GM19468 (cell line): ENCODE results near the gene B4GALNT4.
"Not testable (repeated sequence)": the region's sequence is repeated elsewhere in the genome, so short reads cannot be mapped to it uniquely, and the experiment has no call there.

Source experiments
- ATAC-seq: cut with Tn5 transposase; IDR thresholded peaks from one replicate; pipeline ENCODE4 v1.9.1; 2021; ENCODE audit warnings: mild to moderate bottlenecking, moderate library complexity, moderate number of reproducible peaks; ENCODE audit not compliant: unreplicated experiment; ENCODE audit errors: extremely low read depth

B4GALNT4 gene

DNA sequence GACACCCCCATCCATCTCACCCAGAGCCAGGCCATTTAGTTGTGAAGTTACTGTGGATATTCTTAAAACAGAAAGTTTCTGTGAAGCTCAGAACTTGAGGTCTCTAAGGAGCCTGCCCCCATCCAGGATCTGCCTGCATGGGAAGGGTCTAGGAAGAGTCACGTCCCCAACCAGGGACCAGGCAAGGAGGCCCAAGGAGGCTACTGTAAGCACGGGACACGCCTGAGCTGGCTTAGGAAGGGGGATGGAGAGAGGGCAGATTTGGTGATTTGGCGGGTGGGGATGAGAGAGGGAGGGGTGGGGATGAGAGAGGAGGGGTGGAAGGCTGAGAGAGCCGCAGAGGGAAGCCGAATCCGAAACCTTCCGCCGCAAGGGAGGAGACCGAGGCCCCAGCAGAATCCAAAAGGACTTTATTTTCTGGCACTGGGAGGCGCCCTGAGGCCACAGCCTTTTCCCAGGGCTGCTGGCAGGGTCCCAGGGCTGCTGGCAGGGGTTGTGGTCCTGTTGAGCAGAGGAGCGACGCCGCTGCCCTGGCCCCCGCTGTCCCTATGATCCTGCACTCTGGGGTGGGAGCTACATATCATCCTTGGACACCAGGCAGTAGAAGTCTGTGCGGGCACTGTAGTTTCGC, 36.1 kb downstream of the B4GALNT4 start:
- ATAC-seq = no peak

DNA sequence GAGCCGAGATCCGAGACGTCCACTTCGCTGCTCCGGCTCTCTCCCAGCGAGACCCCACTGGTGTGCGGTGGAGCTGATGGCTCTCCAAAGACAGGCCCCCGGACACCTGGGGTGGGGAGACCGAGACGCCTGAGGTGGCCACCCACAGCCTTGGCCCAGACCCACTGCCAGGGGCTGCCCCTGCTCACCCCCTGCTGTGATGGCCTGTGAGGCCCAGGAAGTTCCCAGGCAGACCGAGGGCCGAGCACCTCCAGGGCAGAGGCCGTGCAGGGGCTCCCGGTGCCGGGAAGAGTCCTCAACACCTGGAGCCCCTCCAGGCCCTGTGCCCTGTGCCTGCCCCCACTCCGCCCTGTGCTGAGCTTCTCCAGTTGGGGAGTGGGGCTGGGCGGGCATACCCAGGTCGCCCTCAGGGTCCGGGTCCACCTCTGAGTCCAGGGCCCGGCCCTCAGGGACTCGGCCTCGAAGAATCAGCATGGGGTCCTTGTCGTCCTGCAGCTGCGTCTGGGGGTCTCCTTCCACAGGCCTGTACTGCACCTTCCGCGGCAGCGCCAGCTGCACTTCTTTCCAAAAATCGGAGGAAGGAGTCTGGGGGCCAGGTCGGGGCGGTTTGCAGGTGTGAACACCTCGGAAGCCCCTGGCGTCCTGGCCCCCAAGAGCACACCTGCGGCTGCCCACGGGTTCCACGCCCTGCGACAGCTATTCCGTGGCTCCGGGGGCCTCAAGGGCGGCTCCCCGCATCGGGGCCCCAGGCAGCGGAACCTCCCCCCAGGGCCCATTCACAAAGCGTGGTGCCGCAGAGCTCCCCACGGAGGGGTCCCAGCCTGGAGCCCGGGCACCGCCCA, 36.9 kb downstream of the B4GALNT4 start:
- ATAC-seq = no peak

DNA sequence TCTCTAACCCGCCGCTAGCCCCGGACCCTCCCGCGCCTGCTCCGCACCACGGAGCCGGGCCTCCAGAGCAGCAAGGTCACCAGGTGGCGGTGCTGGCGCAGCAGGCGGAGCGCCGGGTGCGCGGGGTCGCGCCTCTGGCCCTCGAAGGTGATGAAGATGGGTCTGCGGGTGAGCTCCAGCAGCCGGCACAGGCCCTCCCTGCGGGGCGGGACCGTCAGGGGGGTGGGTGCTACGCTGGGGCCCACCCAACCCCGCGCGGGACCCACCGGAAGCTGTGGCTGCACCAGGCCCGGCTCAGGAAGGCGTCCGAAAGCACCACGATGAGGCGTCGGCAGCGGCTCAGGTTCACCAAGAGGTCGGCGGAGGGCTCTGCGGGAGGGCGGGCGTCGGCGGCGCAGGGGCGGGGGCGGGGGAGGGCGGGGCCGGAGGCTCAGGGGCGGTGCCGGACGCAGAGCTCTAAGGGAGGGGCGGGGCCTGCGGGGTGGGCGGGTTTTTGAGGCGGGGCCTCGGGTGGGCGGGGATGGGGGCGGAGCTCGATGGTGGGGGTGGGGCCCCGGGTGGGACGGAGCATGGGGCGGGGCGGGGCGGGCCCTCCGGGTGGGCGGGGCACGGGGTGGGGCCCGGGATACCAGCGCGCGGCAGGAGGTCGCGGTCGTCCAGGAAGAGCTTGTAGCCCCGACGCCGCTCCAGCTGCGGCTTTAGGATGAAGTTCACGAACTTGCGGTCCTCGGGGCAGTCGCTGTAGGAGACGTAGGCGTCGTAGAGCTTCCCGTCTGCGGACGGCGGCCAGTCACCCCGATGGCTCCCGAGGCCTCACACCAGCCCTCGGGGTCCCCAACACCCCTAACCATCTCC, 37.7 kb downstream of the B4GALNT4 start:
- ATAC-seq = no peak

DNA sequence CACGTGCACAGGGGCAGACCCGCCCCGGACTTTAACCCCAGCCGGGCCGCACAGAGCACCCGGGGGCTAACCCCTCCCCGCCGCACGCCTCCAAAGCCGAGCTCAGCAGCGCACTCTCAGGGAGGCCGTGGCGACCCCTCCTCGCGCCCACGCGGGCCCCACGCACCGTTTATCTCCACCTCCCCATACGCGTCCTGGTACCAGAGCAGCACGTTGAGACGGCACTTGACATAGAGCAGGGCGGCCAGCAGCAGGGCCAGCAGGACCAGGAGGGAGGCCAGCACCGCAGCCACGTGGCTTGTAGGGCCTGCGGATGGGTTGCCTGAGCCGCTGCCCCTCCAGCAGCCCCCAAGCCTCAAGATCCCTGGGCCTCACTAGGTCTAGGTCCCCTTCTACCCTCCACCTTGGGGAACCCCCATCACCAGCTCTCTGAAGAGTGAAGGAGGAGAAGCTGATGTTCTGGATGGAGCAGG, 38.4 kb downstream of the B4GALNT4 start:
- no peak for ATAC-seq

DNA sequence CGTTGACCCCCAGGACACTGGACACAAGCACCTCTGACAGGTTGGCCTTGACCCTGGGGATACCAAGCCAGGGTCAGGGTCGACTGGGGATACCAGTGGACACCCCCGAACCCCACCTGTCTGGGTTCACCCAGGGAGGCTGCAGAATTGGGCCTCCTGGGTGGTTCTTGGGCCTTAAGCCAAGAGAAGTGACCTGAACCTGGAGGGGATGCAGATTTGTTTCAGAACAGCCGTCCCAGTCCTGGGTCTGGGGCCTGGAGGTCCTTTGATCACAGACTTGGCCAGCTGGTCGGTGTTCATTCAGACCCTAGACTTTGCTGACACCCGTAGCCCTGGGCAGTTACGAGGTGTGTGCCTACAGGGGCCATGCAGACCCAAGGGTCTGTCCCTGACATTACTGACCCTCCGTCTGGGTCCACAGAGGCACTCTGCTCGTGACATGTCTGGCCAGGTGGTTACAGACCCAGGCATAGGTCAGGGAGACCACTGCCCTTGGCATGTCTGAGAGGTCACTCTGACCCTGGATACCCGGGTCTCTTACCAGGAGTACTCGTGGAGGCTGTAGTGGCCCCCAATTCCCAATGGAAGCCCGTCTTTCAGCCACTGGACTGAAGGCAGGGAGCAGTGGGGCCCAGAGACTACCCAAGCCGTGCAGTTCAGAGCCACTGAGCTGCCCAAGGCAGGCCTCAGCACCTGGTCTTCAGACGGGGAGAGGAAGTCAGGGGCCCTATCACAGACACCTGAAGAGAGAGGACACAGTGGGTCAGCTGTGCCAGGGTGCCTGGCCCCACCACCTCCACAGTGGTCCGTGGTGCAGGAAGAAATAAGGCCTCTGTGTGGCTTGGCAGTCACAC, 39.1 kb downstream of the B4GALNT4 start:
- no peak for ATAC-seq

DNA sequence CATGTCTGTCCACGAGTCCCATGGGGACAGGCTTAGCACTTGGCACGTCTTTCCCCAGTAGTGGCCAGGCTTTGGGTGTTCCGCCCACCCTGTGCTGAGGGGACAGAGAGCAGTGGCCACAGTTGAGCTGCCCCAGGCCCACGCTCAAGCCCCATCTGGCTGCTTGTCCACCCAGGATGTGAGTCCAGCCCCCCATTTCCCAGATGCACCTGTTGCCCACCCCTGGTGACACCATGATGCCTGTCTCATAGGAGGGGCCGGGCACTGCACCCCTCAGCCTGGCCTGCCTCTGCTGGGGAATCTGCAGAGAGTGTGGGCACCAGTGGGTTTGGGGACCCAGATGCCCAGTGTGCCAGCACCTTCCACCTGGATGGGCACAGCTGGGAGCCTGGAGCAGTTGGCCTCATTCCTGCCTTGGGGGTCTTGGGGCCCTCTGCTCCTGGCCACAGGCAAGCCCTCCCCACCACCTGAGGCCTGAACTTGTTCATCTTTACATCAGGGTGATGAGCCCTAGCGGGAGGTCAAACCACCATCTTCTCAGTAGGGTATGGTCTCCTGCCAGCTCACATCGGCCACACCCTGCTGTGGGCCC, 39.8 kb downstream of the B4GALNT4 start:
- no peak for ATAC-seq

DNA sequence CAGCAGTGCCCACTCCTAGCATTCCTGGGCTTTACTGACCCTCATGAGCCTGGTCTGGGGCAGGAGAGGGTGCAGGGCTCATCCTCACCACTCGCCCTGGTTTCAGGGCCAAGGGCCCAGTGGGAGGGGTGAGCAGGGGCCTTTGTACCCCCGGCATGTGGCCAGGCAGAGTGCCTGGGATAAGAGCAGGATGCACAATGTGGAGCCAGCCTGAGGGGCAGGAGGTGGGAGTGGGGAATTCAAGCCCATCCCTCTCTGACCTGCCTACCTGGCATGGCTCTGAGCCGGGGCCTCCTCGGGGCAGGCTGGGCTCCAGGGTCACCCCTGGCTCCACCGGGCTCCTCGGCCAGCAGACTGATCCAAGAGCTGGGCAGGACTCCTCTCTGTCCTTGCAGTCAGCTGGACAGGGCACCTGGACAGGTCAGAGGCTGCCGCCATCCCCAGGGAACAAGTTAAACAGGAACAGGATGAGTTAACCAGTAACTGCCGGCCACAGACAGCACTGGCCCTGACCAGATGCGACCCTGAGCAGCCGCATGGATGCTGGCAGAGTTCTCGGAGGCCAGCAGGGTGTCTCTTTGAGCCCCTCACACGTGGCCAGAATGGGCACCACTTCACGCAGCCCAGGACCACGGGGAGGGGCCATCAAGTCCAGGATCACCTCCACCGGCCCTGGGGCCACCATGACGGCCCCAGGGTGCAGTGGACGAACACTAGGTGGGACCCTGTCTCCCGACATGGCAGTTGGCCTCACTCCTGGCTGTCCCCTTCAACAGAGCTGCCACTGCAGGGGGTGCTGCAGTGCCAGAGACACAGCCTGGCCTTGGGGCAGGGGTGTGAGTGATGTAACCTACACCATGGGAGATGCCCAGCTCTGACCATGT, 40.5 kb downstream of the B4GALNT4 start:
- no peak for ATAC-seq

DNA sequence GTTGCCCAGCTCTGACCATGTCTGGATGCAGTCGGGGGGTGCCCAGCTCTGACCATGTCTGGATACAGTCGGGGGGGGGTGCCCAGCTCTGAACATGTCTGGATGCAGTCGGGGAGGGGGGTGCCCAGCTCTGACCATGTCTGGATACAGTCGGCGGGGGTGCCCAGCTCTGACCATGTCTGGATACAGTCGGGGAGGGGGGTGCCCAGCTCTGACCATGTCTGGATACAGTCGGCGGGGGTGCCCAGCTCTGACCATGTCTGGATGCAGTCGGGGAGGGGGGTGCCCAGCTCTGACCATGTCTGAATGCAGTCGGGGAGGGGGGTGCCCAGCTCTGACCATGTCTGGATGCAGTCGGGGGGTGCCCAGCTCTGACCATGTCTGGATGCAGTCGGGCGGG, 41.4 kb downstream of the B4GALNT4 start:
- not testable (repeated sequence) for ATAC-seq

DNA sequence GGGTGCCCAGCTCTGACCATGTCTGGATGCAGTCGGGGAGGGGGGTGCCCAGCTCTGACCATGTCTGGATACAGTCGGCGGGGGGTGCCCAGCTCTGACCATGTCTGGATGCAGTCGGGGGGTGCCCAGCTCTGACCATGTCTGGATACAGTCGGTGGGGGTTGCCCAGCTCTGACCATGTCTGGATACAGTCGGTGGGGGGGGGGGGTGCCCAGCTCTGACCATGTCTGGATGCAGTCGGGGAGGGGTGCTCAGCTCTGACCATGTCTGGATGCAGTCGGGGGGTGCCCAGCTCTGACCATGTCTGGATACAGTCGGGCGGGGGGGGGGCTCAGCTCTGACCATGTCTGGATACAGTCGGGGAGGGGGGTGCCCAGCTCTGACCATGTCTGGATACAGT, 42.2 kb downstream of the B4GALNT4 start:
- not testable (repeated sequence) for ATAC-seq

DNA sequence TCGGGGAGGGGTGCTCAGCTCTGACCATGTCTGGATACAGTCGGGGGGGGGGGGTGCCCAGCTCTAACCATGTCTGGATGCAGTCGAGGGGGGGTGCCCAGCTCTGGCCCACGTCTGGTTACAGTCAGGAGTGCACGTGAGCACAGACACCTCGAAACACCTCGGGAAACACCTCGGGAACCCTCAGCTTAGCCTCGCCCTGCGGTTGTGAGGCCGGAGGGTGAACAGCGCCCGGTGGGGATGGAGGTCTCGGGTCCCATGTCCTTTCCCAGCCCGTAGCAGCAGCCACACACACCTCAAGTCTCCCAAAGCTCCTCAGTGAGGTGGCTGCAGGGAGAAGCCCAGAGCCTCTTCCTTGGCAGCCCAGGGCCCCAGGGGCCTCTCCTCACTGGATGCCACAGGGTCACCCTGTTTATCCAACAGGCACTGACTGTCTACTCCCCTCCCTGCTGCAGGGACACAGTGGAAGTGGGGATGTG, 43.4 kb downstream of the B4GALNT4 start:
- no peak for ATAC-seq

DNA sequence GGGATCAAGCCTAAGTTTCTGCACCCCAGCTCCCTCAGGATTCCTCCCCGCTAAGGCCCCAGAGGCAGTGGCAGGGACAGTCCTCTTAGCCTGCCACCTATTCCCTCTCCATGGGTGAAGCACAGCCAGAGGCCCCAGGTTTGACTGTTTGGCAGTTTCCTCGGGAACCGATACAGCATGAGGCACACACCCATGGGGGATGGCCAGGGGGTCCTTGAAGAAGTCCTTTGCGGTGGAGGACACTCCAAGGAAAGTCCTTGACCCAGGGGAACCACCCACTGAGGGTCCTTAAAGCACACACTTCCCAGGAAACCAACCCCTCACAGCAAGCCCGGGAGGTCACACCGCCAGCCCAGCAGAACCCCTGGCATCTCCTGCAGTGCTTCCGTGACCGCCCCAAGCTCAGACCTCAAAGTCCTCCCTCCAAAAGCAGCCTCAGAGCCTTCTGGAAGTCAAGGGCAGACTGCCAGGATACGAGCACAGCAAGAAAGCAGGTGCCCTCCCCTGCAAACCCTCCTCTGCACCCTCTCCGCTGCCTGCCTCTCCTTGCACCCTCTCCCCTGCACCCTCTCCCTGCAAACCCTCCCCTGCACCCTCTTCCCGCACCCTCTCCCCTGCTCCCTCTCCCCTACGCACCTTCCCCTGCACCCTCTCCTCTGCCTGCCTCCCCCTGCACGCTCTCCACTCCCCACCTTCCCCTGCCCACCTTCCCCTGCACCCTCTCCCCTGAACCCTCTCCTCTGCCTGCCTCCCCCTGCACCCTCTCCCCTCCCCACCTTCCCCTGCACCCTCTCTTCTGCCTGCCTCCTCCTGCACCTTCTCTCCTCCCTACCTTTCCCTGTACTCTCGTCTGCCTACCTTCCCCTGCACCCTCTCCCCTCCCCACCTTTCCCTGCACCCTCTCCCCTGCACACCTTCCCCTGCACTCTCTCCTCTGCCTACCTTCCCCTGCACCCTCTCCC, 44.1 kb downstream of the B4GALNT4 start:
- no peak for ATAC-seq

DNA sequence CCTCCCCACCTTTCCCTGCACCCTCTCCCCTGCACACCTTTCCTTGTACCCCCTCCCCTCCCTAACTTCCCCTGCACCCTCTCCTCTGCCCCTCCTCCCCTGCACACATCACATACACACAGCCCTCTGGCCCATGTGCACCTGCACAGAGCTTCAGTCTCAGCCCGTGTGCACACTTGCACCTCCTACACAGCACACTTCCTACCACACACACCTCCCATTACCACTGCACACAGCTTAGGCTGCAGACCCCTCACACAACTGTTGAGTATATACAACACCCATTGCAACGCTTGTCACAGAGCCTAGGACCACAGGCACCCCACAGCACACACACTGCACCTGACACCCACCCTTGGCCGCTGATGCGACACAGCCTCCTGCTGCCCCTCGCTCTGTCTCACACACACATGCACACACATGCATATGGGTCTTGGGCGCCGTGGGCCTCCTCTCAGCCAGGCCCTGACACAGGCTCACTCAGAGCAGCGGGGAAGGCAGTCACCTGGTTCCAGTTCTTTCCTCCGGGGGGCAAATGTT, 45.1 kb downstream of the B4GALNT4 start:
- no peak for ATAC-seq

DNA sequence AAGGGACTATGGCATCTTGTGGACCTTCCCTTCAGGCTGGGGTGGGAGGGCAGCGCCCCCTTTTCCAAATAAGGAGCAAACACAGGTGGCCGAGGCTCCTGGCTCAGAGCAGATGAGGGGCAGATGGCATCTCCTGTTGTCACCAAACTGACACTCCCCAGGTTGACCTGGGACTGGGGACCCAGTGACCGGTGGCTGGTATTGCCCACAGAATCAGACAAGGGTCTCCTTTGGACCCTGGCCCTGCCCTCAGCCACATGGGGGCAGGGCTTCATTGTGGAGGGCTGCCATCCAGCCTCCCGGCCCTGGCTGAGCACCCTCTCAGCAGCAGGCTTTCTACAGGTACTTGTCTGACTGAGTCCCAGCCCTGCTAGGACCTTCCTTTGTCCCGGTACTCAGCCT, 46.3 kb downstream of the B4GALNT4 start:
- ATAC-seq = no peak

DNA sequence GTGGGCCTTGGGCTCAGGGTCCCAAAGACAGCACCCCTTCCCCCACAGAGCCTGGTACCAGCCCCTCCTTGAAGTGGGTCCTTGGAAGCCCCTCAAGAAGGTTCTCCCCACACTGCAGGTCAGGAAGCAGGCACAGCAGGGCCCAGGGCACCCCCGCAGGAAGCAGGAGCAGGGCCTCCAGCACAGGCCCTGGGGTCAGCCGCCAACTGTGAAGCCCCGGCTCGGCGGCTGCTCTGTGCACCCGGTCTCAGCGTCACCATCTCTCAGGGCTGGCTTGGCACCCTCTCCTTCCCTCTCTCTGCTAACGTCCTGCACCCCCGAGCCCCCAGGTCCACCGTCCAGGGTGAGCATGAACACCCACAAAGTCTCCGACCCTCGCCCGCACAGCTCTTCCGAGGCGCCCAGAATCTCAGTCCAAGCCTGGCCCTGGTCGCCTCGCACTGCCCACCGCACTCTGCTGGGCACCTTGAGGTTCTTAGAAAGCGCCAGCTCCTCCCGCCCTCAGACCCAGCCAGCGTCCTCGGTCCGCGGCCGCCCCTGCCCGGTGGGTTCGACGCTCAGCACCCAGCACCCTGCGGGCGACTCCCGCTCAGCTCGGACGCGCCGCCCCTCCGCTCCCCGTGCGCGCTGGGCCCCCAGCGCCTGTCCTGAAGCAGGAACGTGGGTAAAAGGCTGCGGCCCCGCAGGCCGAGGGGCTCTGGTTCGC, 46.9 kb downstream of the B4GALNT4 start:
- ATAC-seq = no peak

DNA sequence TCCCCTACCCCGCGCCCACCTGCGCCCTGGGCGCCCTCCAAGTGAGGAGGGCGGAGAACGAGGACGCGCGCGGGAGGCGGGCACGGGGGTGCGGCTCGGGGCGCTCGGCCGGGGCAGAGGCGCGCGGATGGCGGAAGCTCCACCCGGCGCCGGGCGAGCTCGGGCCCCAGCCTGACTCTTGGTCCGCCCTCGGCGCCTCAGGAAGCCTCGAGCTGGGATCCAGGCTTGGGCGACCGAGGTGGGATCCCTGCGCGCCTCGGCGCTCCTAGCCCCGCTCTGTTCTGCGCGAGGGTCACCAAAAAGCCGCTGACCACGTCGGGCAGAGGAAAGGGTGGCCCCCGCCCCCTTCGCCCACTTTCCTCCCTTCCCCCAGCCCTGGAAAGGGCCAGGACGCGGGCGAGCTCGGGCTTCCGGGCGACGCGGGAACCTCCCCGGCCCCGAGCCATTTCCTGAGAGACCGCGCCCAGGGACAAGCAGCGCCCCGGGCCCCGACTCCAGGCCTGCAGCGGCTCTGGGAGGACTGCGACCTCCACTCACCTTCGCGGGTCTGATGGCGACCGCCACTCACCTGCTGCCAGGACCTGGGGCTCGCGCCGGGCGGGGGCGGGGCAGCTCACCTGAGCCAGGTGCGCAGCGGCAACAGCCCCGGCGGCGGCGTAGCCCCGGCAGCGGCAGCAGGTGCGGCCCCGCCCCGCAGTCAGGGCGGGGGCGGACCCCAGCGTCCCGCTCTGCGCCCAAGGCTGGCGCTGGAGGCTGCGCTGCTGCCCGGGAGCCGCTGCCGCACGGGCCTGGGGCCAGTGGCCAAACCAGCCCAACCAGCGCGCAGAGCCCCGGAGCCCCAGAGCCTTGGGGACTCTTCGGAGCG, 47.7 kb downstream of the B4GALNT4 start:
- no peak for ATAC-seq
